SK-N-SH treated with all-trans-retinoic acid at 6 μM for 48 hours (cell line): ENCODE measurements around the gene LANCL1.

ENCODE experiments used
- ATAC-seq: fragments of 200-7000 bp; cut with Tn5 transposase; 3 replicates; pipeline ENCODE4 v1.9.1; 2020; ENCODE audit warnings: mild to moderate bottlenecking, moderate library complexity
- ARNTL ChIP-seq: fragments of 450-650 bp; formaldehyde crosslinking; IDR thresholded peaks from 2 replicates; pipeline ENCODE4 v1.5.0; 2020; ENCODE audit warnings: low read depth, mild to moderate bottlenecking, moderate library complexity, borderline replicate concordance
- CREB5 ChIP-seq: fragments of 250-450 bp; sonication (Bioruptor Pico); IDR thresholded peaks from 2 replicates; pipeline ENCODE4 v1.5.1; 2020; ENCODE audit warnings: low read depth, mild to moderate bottlenecking, moderate library complexity
- CSDC2 ChIP-seq: fragments of 250-450 bp; sonication (Bioruptor Pico); IDR thresholded peaks from 2 replicates; pipeline ENCODE4 v1.5.0; 2020; ENCODE audit warnings: mild to moderate bottlenecking, moderate library complexity
- CSRNP3 ChIP-seq: fragments of 250-450 bp; sonication (Bioruptor Pico); IDR thresholded peaks from 2 replicates; pipeline ENCODE4 v1.5.1; 2021; ENCODE audit warnings: mild to moderate bottlenecking, moderate library complexity
- ESRRG ChIP-seq: fragments of 250-450 bp; sonication (Bioruptor Pico); IDR thresholded peaks from 2 replicates; pipeline ENCODE4 v1.6.1; 2021; ENCODE audit warnings: mild to moderate bottlenecking
- GLIS3 ChIP-seq: fragments of 250-450 bp; sonication (Bioruptor Pico); IDR thresholded peaks from 2 replicates; pipeline ENCODE4 v1.5.0; 2020; ENCODE audit warnings: mild to moderate bottlenecking, moderate library complexity
- OSR1 ChIP-seq: fragments of 250-450 bp; sonication (Bioruptor Pico); IDR thresholded peaks from 2 replicates; pipeline ENCODE4 v1.8.0; 2022; ENCODE audit warnings: moderate library complexity, mild to moderate bottlenecking, inconsistent platforms
- PATZ1 ChIP-seq: fragments of 250-450 bp; sonication (Bioruptor Pico); IDR thresholded peaks from 2 replicates; pipeline ENCODE4 v1.8.0; 2020; ENCODE audit warnings: mild to moderate bottlenecking, moderate library complexity, borderline replicate concordance
- POU6F1 ChIP-seq: fragments of 250-450 bp; sonication (Bioruptor Pico); IDR thresholded peaks from 2 replicates; pipeline ENCODE4 v1.8.0; 2021; ENCODE audit warnings: low read depth, mild to moderate bottlenecking, moderate library complexity, borderline replicate concordance
- PPARA ChIP-seq: fragments of 250-450 bp; sonication (Bioruptor Pico); IDR thresholded peaks from 2 replicates; pipeline ENCODE4 v1.5.0; 2020; ENCODE audit warnings: mild to moderate bottlenecking, borderline replicate concordance
- RARB ChIP-seq: fragments of 250-450 bp; sonication (Bioruptor Pico); IDR thresholded peaks from 2 replicates; pipeline ENCODE4 v1.8.0; 2021; ENCODE audit warnings: mild to moderate bottlenecking, moderate library complexity
- SNAI2 ChIP-seq: fragments of 250-450 bp; sonication (Bioruptor Pico); IDR thresholded peaks from 2 replicates; pipeline ENCODE4 v1.5.0; 2020; ENCODE audit warnings: mild to moderate bottlenecking, moderate library complexity
- TCF4 ChIP-seq: fragments of 250-450 bp; sonication (Bioruptor Pico); IDR thresholded peaks from 2 replicates; pipeline ENCODE4 v1.8.0; 2021; ENCODE audit warnings: mild to moderate bottlenecking, moderate library complexity, borderline replicate concordance
- TSHZ2 ChIP-seq: fragments of 250-450 bp; sonication (Bioruptor Pico); IDR thresholded peaks from 2 replicates; pipeline ENCODE4 v1.5.0; 2020; ENCODE audit warnings: mild to moderate bottlenecking, moderate library complexity
- ZC3H10 ChIP-seq: fragments of 250-450 bp; sonication (Bioruptor Pico); IDR thresholded peaks from 2 replicates; pipeline ENCODE4 v1.5.1; 2021; ENCODE audit warnings: mild to moderate bottlenecking, moderate library complexity
- ZFP3 ChIP-seq: fragments of 250-450 bp; sonication (Bioruptor Pico); IDR thresholded peaks from 2 replicates; pipeline ENCODE4 v1.5.0; 2020; ENCODE audit warnings: mild to moderate bottlenecking, moderate library complexity
- ZFP30 ChIP-seq: fragments of 450-650 bp; formaldehyde crosslinking; IDR thresholded peaks from 2 replicates; pipeline ENCODE4 v1.5.0; 2022; ENCODE audit warnings: mild to moderate bottlenecking, moderate library complexity
- ZNF565 ChIP-seq: fragments of 450-650 bp; formaldehyde crosslinking; conservative IDR thresholded peaks from 2 replicates; pipeline ENCODE4 v1.5.0; 2020; ENCODE audit warnings: low read depth, mild to moderate bottlenecking, moderate library complexity
- ZNF70 ChIP-seq: fragments of 450-650 bp; formaldehyde crosslinking; IDR thresholded peaks from 2 replicates; pipeline ENCODE4 v1.5.0; 2020; ENCODE audit warnings: mild to moderate bottlenecking, moderate library complexity
- ZNF8 ChIP-seq: fragments of 450-650 bp; formaldehyde crosslinking; IDR thresholded peaks from 2 replicates; pipeline ENCODE4 v1.5.0; 2020; ENCODE audit warnings: mild to moderate bottlenecking, moderate library complexity

LANCL1 gene

GRCh38 chr2:210474776-210475175 lies 1.8 kb downstream of the LANCL1 start:
- no peak for ATAC-seq
- TF ChIP-seq ESRRG (no peak), CSRNP3 (CRISPR knock-in tag) (no peak), ZFP30 (CRISPR knock-in tag) (no peak), OSR1 (CRISPR knock-in tag) (no peak), ZFP3 (CRISPR knock-in tag) (no peak), GLIS3 (CRISPR knock-in tag) (no peak)

- no peak for ATAC-seq
- no peak for TF ChIP-seq OSR1 (CRISPR knock-in tag)
- TF ChIP-seq PATZ1: no peak
- TF ChIP-seq ZNF70 (CRISPR knock-in tag): no peak
- TF ChIP-seq CREB5: no peak
- no peak for TF ChIP-seq ZNF565 (CRISPR knock-in tag)
- no peak for TF ChIP-seq ZC3H10 (CRISPR knock-in tag)
- no peak for TF ChIP-seq TCF4 (CRISPR knock-in tag)
- TF ChIP-seq ZNF8 (CRISPR knock-in tag): no peak
- TF ChIP-seq PPARA (CRISPR knock-in tag): no peak
- TF ChIP-seq GLIS3 (CRISPR knock-in tag): no peak
- TF ChIP-seq, all 23 proteins: peak for 0
These were observed 15.2 kb downstream of the LANCL1 start for GRCh38 chr2:210461401-210461800.

- no peak for ATAC-seq
- no peak for TF ChIP-seq TCF4 (CRISPR knock-in tag)
- no peak for TF ChIP-seq PATZ1
These were observed 16.0 kb downstream of the LANCL1 start for GRCh38 chr2:210460322-210461227.

GRCh38 chr2:210459880-210460279 lies 16.7 kb downstream of the LANCL1 start:
- no peak for ATAC-seq
- no peak for TF ChIP-seq PATZ1
- no peak for TF ChIP-seq ZNF565 (CRISPR knock-in tag)
- no peak for TF ChIP-seq ZFP30 (CRISPR knock-in tag)
- TF ChIP-seq ARNTL (CRISPR knock-in tag): no peak
- TF ChIP-seq CSDC2 (CRISPR knock-in tag): no peak
- TF ChIP-seq SNAI2 (CRISPR knock-in tag): no peak
- TF ChIP-seq RARB (CRISPR knock-in tag): no peak
- TF ChIP-seq ZC3H10 (CRISPR knock-in tag): no peak
- no peak for TF ChIP-seq TSHZ2
- TF ChIP-seq TCF4 (CRISPR knock-in tag): no peak
- TF ChIP-seq POU6F1 (CRISPR knock-in tag): no peak
- no peak for TF ChIP-seq ZNF8 (CRISPR knock-in tag)
- TF ChIP-seq GLIS3 (CRISPR knock-in tag): no peak
- no peak for TF ChIP-seq CSRNP3 (CRISPR knock-in tag)
